SK-MEL-5 (cell line): ENCODE measurements around the gene CSTPP1. TPM values are rescaled to one million over a fixed set of nuclear protein-coding genes. Genes with fewer than 3 reads are reported as not detected.
"Not testable (repeated sequence)": the region's sequence is repeated elsewhere in the genome, so short reads cannot be mapped to it uniquely, and the experiment has no call there.

Source experiments
- DNase-seq: peaks from one replicate; pipeline ENCODE4 v3.0.0-alpha.2; 2016; ENCODE audit warnings: low read depth, low spot score
- in situ Hi-C: cut with HindIII; loops from 2 replicates; pipeline ENCODE4 v1.10.0; 2016; ENCODE audit warnings: low sequenced_read_pairs, high pct_unique_total_duplicates, low pct_unique_long_range_greater_than_20kb
- total RNA-seq: library from RNA; depleted of rRNA; stranded (reverse); fragments of >200 nt; shearing (Covaris generic); gene quantifications from 2 replicates; pipeline ENCODE4 v1.2.3, GENCODE V29; 2014

Gene CSTPP1
- total RNA-seq, 1 experiment from 2014 or later: 14.7 TPM

- in situ Hi-C loops: no loop called here
- no peak for DNase-seq
Measured at GRCh38 chr11:46976182-46976854, 39.8 kb downstream of the CSTPP1 start.

GRCh38 chr11:46977038-46977813, 40.7 kb downstream of the CSTPP1 start:
- in situ Hi-C loops: no loop called here
- DNase-seq: peak; percentile 83

- in situ Hi-C loops: no loop called here
- DNase-seq: no peak
Measured at GRCh38 chr11:46978005-46978491, 41.5 kb downstream of the CSTPP1 start.

GRCh38 chr11:46979358-46979757, 42.8 kb downstream of the CSTPP1 start:
- in situ Hi-C loops: no loop called here
- DNase-seq: no peak

GRCh38 chr11:46981436-46981835, 44.9 kb downstream of the CSTPP1 start:
- DNase-seq: no peak
- in situ Hi-C loops: no loop called here

GRCh38 chr11:46982797-46983452, 46.4 kb downstream of the CSTPP1 start:
- no peak for DNase-seq

GRCh38 chr11:46983598-46983997, 47.0 kb downstream of the CSTPP1 start:
- in situ Hi-C loops: no loop called here
- no peak for DNase-seq

More at GRCh38 chr11:46982797-46983452, 46.4 kb downstream of the CSTPP1 start:
- in situ Hi-C loops: no loop called here

- no peak for DNase-seq
- in situ Hi-C loops: no loop called here
Measured at GRCh38 chr11:46984548-46984947, 48.0 kb downstream of the CSTPP1 start.

GRCh38 chr11:46984987-46985386, 48.4 kb downstream of the CSTPP1 start:
- in situ Hi-C loops: no loop called here
- DNase-seq: no peak

- in situ Hi-C loops: no loop called here
- DNase-seq: peak; percentile 33
Measured at GRCh38 chr11:46987183-46987582, 50.6 kb downstream of the CSTPP1 start.

- DNase-seq, in situ Hi-C loops: not testable (repeated sequence)
Measured at GRCh38 chr11:46989810-46990487, 53.4 kb downstream of the CSTPP1 start.

- in situ Hi-C loops: no loop called here
- DNase-seq: no peak
Measured at GRCh38 chr11:46991391-46991790, 54.8 kb downstream of the CSTPP1 start.

- DNase-seq, in situ Hi-C loops: not testable (repeated sequence)
Measured at GRCh38 chr11:46992386-46992785, 55.8 kb downstream of the CSTPP1 start.

- in situ Hi-C loops, DNase-seq: not testable (repeated sequence)
Measured at GRCh38 chr11:46997796-46998195, 61.2 kb downstream of the CSTPP1 start.

- DNase-seq: no peak
- in situ Hi-C loops: no loop called here
Measured at GRCh38 chr11:46999217-46999616, 62.7 kb downstream of the CSTPP1 start.

- in situ Hi-C loops: no loop called here
- DNase-seq: no peak
Measured at GRCh38 chr11:47000033-47000432, 63.5 kb downstream of the CSTPP1 start.

- in situ Hi-C loops: no loop called here
- no peak for DNase-seq
Measured at GRCh38 chr11:47001781-47002181, 65.2 kb downstream of the CSTPP1 start.

- in situ Hi-C loops: no loop called here
- no peak for DNase-seq
Measured at GRCh38 chr11:47002390-47002789, 65.8 kb downstream of the CSTPP1 start.
